NCI-H146 treated with DMSO at 0.1 percent for 48 hours (cell line): ENCODE measurements around the gene SUSD6.
A peak's percentile ranks its signal among the peaks of the same experiment; 100 is the strongest.
"Not testable (repeated sequence)": the region's sequence is repeated elsewhere in the genome, so short reads cannot be mapped to it uniquely, and the experiment has no call there.

Experiments used
- DNase-seq: peaks from one replicate; lab custom pipeline; 2025; ENCODE audit not compliant: unreplicated experiment; lab: John Stamatoyannopoulos, UW

Gene SUSD6

DNA sequence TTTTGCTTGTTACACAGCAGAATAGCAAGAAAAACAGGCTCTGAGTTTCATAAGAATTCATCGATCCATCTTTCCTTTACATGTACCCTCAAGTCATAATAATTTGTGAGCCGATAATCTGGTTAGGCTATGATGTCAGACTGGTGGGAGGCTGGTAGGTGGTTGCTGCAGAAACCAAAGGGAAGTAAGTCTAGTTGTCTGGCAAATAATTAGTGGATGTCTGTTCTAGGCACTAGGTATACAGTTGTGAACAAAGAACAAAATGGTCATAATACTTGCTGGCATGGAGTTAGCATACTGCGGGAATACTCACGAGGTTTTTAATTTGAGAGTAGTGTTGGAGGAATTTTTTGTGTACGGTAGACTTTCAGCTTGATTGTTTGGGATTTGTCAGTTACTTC lies 8.8 kb downstream of the SUSD6 start:
- DNase-seq = no peak

DNA sequence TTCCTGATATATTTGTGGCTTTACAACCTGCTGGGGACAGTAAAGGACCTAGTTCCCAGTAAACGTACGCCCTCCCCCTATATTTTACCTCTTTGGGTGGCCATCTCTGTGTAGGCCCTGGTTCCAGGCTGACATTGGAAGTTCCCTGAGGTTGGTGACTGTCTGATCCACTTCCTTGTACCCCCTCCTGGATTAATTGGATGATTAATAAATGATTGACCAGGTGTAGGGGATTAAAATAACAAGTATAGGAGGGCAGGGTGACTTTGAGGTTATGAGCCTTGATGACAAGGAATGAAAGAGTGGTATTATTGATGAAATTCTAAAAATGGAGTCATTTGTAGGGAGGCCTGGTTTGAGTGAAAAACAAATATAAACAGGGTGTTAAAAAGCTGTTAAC lies 9.6 kb downstream of the SUSD6 start:
- no peak for DNase-seq

DNA sequence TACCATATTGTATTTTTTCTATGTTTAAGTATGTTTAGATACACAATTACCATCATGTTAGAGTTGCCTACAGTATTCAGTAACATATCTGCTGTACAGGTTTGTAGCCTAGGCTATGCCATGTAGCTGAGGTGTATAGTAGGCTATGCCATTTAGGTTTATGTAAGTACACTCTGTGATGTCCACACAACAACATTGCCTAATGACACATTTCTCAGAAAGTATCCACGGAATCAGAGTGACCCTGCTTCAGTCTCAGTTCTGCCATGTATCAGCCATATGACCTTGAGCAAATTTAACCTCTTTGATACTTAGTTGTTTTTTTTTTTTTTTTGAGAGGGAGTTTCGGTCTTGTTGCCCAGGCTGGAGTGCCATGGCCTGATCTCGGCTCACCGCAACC lies 12.7 kb downstream of the SUSD6 start:
- DNase-seq = no peak

DNA sequence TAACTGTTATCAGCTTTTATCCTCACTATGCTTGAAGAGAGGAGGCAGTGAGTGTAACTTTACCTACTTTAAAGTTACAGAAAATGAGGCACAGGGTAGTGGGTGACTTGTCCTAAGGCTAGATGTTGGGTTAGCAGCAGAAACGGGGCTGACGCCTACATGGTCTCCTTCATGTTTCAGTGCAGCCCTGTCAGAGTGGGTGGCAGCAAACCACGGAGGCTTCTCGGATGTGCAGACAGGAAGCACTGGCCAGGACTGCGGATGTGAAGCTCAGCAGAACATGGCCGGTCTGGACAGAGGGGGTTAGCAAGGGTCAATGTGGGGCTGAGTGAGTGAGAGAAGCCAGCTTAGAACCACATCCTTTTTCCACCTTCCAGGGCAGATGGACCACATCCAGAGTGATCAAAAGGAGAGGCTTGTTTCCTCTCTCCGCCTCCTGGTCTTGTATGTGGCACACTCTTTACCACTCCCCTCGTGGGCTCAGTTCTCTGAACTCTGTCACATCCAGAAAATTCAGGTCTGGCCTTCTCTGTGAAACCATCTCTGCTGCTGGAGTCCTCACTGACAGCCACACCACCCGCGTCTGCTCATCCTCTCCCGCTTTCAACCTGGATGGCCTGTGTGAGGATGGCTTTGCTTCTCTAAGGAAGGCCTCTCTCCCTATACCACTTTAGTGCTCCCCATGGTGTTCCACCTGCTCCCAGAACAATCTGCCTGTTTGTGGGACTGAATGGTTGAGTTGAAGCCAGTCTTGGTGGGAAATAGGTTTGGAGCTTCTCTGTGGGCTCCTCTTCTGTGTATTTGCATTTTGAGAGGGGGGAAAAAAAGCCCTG lies 14.1 kb downstream of the SUSD6 start:
- no peak for DNase-seq

DNA sequence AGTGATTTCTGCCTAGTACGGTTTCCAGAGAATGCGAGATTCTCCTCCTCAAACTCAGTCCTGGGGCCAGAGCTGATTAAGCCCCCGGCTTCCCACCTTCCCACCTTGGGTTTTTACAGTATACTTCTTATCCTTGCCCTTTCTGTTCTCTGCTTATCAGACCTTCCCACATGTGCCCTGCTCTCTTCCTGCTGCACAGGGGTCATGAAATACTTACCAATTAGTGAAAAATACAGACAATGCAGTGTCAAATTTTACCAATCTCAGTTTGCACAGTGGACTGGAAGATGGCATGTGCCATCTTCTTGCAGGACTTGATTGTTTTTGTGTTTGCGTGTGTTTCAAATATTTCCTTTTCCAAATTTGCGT lies 14.7 kb downstream of the SUSD6 start:
- no peak for DNase-seq

DNA sequence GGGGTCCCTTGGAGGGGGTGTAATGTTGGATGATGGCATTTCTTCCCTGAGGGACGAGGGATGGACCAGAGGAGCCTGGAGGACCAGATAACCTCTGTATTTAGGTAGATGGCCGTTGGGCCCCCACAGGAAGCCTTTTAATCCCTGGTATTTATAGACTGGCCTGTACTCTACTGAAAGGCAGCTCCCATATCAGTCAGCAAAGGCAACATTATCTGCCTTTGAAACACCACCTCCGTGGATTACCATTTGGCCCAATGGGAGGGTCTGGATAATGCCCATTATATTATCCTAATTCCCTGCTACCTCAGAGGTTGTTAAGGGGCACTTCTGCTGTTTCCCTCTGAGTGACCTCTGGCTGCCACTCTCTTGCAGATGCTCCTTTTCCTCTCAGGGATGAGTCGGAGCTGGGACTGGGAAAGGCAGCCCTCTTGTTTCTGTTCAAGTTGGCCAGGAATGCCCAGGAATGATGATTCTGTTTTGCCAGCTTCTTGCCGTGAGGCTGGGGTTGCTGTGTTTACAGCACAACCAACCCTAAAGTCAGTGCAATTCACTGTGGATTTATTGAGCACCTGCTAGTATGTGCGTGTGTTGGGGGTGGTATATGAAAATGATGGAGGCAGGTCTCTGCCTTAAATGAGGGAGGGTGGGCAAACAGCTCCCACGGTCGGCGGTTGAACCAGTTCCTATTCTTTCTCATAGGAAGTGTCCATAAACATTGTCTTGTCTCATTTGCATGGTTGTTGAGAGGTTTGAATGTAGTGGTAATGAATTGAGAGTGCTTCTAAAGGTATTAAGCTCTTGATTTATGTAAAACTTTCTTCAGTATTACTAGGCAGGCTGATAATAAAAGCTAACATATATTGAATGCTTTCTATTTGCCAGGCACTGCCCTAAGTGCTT lies 18.1 kb downstream of the SUSD6 start:
- no peak for DNase-seq

DNA sequence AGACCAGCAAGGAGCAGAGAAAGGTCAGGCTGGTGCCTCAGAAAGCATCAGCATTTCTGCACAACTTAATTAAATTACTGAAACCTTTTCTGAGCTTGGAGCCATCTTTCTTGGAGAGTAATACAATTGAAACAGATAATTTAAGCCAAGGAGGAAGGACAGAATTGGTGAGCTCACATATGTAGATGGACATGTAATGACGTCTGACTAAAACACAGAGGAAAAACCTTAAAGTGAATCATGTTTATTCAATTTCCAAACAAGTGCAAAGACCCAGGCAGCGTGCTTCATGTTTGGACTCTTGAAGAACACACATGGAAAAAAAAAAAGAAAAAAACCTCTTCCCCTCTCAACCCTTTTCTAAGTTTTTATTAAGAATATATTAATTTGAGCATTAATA lies 19.0 kb downstream of the SUSD6 start:
- no peak for DNase-seq

DNA sequence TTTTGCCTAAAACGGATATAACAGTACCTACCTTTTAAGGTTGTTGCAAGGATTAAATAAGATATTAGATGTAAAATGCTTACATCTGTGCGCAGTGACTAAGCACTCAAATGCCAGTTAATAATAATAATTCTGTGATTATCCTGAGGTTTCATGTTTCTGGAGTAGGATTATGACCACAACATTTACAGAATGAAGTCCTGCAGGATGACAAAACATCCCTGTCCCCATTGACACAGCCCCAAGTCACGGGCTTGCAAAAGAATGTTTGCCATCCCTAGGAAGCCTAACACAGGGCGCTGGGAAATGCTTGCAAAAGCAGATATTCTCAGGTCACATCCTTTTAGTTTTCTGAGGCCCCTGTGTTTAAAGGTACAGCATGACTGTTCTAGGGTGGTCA lies 20.1 kb downstream of the SUSD6 start:
- no peak for DNase-seq

DNA sequence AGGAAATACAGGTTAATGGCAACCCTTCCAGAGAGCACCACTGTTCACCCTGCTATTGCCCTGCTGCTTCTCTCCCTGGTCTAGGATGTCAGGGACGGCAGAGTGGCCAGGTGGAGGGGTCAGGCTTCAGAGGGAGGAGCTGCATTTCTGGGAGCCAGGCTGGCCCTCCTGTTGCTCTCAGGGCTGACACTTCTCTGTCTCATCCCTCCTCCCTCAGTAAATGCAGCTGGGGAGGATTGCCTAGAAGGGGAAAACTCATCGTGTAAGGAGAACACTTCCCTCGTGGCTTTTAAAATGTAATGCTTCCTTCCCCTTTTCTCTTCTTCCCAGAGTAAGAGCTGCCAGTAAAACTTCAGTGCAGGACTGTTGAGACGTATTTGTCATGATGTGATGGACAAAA lies 20.8 kb downstream of the SUSD6 start:
- DNase-seq = no peak

DNA sequence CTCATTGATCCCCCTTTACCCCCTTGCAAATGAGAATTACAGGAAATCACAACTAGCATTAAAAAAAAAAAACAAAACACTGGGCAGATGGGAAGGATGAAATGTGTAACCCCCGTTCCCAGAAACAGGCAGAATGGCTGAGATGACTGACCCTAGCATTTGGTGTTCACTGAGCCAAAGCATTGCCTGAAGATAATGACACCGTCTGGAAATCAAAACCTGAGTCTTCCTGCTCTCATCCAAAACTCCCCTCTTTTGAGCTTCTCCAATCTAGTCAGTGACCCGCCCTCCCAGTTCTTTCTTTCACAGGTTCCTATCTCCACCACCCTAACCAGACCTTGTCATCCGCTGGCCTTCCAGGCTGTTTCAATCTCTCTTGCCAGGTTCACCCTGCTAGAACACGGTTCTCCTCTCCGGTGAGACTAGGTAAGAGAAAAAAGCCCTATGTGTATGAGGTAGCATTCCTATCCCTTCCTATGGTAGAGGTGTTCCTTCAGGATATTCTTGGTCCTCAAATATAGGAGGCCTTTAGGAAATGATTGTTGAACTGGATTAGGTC lies 21.3 kb downstream of the SUSD6 start:
- DNase-seq = no peak

DNA sequence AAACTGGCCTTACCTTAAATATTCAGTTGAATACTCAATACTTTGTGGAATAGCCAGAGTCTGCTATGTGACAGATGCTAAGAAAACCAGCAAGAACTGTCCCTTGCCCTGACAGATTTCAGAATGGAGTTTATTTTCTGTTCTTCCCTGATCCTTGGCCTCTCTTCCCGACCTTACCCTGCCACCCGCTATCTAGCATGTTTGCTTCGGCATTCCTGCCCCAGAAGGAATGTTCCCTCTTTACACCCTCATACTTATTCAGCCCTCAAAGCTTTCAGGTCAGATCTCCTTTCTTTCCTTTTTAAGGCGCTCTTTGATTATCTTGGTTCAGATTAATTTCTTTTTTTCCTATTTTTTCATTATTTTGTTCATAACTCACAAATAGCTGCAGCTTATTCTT lies 21.8 kb downstream of the SUSD6 start:
- no peak for DNase-seq

DNA sequence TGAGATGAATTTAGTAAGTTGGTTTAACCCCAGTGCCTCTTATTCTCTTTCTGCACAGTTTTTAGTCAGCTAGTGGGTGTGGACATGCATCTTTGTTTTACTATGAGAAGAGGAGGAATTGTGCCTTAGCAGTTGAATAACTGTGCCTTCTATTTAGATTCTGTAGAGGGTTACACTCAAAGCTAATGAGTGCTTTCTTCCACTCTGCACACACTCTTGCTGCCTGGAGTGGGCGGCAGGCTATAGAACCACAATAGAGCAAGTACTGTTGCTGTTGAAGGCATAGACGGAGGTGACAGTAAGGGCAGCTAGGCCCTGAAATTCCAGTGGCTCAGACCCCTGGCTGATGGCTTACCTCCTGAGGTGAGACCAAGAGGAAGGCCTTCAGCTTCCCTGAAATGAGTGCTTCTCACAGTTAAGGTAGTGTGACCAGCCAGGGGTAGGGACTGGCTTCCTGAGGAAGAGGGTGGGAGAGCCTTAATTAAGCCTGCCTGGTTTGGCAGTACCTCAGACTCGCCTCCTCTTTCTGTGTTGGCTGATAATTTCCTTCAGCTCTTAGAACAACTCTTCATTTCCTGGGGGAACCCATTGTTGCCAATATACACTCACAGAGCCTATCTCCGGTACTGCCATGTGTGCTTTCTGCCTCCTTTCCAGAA lies 24.7 kb downstream of the SUSD6 start:
- no peak for DNase-seq

DNA sequence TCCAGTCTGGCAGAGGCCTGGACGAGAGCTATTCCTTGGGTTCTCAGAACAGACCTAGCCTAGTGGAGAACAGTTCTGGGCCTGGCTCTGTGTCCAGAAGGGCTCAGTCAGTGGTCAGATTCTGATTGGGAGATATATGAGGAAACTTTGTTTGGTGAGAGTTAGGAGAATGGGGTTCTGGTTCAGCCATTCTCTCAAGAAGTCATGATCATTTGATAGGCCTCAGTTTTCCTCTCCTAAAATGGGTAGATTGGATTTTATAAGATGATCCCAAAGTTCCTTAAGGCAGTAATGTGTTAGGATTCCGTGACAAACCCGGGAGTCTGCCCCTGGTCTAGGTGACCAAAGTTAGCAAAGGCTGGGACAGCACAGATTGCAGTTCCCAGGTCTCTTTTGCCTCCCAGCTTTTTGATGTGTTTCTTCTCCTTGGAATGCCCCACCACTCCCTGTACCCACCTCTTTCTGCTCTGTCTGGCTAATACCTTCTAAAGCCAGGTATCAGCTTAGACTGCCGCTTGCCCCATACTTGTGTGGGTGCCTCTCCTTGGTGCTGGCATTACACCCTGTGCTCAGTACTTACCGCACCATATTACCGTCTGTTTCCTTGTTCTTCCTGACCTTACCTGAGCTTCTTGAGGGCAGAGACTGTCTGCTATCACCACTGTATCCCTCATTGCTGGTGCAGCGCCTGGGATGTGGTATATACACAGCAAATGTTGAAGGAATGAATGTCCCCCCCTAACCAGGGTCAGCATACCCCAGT lies 25.5 kb downstream of the SUSD6 start:
- DNase-seq = no peak

DNA sequence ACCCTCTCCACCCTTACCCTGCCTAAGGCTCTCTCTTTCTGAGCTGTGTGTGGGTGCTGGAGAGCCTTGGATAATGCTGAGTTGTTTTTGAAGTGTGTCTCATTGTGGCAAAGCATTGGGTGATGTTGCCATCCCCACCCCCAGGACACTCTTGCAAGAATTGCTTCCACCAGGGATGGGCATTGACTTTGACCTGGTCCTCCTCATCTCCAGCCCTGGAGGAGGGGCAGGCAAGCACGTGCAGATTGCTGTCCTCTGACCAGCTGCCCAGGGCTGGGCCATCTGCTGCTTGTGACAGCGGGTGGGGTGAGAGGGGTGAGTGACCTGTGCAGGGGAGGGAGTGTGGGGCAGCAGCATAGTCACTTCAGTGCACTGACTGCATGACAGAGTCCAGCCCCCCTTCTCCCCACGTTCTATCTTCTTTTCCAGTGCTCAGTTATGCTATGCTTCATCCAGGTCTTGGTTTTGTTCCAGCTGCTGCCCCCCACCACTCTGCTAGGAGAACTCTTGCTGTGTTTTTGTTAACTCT lies 26.2 kb downstream of the SUSD6 start:
- DNase-seq = peak; percentile 52

DNA sequence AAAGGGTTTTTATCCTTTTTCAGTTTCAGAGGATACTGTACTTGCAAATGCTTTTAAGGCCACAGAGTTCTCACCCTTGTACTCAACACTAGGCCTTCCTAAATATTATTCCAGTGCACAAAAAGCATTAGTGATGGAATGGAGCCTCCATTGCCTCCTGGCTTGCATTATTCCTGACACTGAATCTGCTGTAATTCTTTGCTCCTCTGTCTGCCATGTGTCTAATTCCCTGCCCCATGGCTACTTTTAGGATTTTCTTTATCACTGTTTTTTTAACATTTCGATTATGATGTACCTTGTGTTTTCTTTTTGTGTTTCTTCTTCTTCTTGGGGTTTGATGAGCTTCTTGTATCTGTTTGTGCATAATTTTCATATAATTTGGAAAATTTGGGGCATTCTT lies 29.5 kb downstream of the SUSD6 start:
- DNase-seq = no peak

DNA sequence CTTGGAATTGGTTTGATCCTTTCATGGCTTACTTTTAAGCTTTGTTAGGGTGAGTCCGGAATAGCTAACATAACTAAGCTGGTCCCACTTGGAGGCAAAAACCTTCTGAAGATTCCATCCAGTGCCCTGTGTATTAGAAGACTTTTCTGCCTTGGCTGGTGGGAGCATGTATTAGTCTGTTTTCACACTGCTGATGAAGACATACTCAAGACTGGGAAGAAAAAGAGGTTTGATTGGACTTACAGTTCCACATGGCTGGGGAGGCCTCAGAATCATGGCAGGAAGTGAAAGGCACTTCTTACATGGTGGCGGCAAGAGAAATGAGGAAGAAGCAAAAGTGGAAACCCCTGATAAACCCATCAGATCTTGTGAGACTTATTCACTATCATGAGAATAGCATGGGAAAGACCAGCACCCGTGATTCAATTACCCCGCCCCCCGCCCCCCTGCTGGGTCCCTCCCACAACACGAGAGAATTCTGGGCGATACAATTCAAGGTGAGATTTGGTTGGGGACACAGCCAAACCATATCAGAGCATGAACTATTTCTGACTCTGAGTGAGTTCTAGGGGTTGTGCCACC lies 30.9 kb downstream of the SUSD6 start:
- DNase-seq = not testable (repeated sequence)

DNA sequence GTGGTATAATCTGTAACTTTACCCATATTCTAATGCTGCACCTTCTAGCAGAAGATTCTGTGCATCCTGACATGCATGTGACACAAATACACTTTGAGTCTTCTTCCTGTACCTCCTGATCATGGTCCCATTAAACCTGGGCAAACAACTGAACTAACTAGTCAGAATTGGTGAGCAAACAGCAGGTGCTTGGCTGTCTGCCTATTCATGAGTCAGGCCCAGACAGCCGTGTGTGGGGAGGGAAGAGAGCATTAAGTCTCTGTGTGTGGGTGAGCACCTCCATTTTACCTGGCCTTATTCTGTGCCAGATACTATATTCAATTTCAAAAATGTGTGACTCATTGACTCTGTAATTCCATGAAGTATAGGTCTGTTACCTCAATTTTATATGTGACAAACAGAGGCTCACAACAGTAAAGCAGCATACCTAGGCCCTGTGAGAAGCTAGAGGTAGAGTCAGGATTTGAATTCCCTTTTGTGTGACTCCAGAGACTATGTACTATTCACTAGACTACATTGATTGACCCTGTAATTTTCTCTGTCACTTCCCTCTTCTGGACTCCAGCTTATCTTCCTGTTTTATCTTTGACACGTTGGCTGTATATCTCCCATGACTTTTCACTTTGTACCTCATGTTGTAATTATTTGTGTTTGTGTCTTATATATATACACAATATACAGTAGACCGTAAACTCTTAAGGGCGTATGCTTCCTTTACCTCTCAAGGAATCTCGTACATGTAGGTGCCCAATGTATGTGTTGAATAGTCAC lies 32.2 kb downstream of the SUSD6 start:
- peak; percentile 88 for DNase-seq

DNA sequence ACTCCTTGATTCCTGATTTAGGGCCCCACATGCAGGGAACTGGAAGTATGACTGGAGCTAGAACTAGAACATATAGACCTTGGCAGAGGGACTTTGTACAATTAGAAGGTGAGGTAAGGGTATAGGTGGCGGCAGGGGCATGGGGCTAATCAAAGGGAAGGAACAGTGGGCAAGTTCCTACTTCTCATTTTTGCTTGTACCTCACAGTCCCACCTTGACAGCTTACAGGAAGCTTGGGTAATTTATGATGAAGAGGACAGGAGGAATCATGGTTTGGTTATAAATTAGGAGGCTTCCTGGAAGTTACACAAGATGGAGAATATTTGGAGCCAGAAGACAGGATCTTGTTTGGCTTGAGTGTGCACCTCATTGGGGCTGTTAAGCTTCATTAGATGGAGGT lies 33.4 kb downstream of the SUSD6 start:
- DNase-seq = no peak

DNA sequence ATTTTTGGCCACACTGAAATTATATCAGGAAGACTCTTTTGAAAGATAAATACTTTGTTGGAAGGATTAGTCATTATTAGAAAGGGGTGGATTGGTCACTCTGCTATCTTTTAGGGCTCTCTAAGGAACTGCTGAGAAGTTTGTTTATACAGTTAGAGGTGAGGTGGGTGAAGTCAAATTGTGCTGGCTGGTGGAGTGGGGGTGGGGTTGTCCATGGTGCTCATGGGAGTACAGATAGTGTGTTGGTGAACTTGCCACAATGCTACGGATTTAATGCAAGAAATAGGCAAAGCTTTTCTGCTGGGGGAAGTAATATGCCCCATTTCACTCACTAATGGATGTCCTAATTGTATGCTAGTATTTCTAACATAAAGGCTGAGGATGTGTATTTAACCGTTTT lies 35.8 kb downstream of the SUSD6 start:
- DNase-seq = no peak
